Activated CD8-positive, alpha-beta memory T cell treated with anti-CD3 and anti-CD28 coated beads, Interleukin-2, amount 10 ng/mL, durations not matched to agents 7 days and 5 days (primary cell): Measurements from ENCODE around the gene TSSK3. TPM values are rescaled to one million over a fixed set of nuclear protein-coding genes. Genes with fewer than 3 reads are reported as not detected.

Experiments used
- ATAC-seq: fragments of 150-1000 bp; cut with Tn5 transposase; one replicate; pipeline ENCODE4 v1.10.0; 2021; ENCODE audit warnings: moderate library complexity
- CTCF ChIA-PET: fragments of 350-600 bp; sonication (Branson Sonifier 250); formaldehyde crosslinking; loops from one replicate; lab custom pipeline; 2021; ENCODE audit warnings: antibody characterized with exemption; lab: Charles Lee
- DNase-seq: peaks from one replicate; pipeline ENCODE4 v3.0.0-alpha.2; 2020
- H3K27ac Mint-ChIP-seq: one replicate; pipeline ENCODE4 v1.8.0; 2021; ENCODE audit warnings: mild to moderate bottlenecking, mixed read lengths
- H3K27me3 Mint-ChIP-seq: one replicate; pipeline ENCODE4 v1.8.0; 2021; ENCODE audit warnings: mixed read lengths
- H3K36me3 Mint-ChIP-seq: one replicate; pipeline ENCODE4 v1.8.0; 2021; ENCODE audit warnings: mild to moderate bottlenecking, mixed read lengths
- H3K4me1 Mint-ChIP-seq: one replicate; pipeline ENCODE4 v1.8.0; 2021; ENCODE audit warnings: mixed read lengths
- H3K4me3 Mint-ChIP-seq: one replicate; pipeline ENCODE4 v1.8.0; 2021; ENCODE audit warnings: mild to moderate bottlenecking, moderate library complexity, mixed read lengths
- H3K9me3 Mint-ChIP-seq: one replicate; pipeline ENCODE4 v1.8.0; 2022; ENCODE audit warnings: low read depth, mixed read lengths
- total RNA-seq, 2 experiments: library from RNA; stranded (reverse); gene quantifications; one replicate each; pipeline ENCODE4 v1.2.3, GENCODE V29; 2021

The TSSK3 gene
- total RNA-seq, result under 1 TPM; 0.70 TPM

- DNase-seq (no peak), ATAC-seq (no peak)
- peaks cover 14% of the 10 kb centered on the region for H3K4me1 Mint-ChIP-seq
- CTCF ChIA-PET, result interaction anchor here (1.0 to 1.8 kb wide), 2 partner anchors 10 to 114 kb away, joined by 3 to 5 read pairs; no protein-coding TSS in a partner anchor
- H3K27me3 Mint-ChIP-seq, result peaks cover 7% of the 10 kb centered on the region
- H3K4me3 Mint-ChIP-seq, result no peak within 1 kb of the TSS
- peaks cover 5% of the 10 kb centered on the region for H3K36me3 Mint-ChIP-seq
- H3K9me3 Mint-ChIP-seq, result no peaks in the 10 kb centered on the region
- H3K27ac Mint-ChIP-seq, result no peak within 1 kb of the TSS
Measured at GRCh38 chr1:32362474-32363313, at the start of gene TSSK3, which contains the start of gene FAM229A. Gene TSSK3, plus strand, starts transcription at chr1:32362539. Its CDS starts 163 bp downstream, at chr1:32362702. Gene FAM229A, minus strand, starts transcription at chr1:32362485. Its CDS starts 394 bp downstream, at chr1:32362091.

- no peaks in the 10 kb centered on the region for H3K9me3 Mint-ChIP-seq
- peaks cover 27% of the 10 kb centered on the region for H3K4me1 Mint-ChIP-seq
- no peak for DNase-seq
- H3K27ac Mint-ChIP-seq, result peak overlapping the region; percentile 6
- no peaks in the 10 kb centered on the region for H3K27me3 Mint-ChIP-seq
- CTCF ChIA-PET, result interaction anchor here (0.6 kb wide), 1 partner anchor 145 kb away, joined by 3 read pairs; no protein-coding TSS in a partner anchor
- no peak for ATAC-seq
- peaks cover 26% of the 10 kb centered on the region for H3K36me3 Mint-ChIP-seq
- H3K4me3 Mint-ChIP-seq, result no peak overlapping the region
Measured at GRCh38 chr1:32316903-32317277, 45.4 kb upstream of the TSSK3 start.

GRCh38 chr1:32318127-32318869 is 44.0 kb upstream of the TSSK3 start:
- Mint-ChIP-seq H3K9me3 (no peaks in the 10 kb centered on the region), H3K4me1 (peaks cover 37% of the 10 kb centered on the region), H3K36me3 (peaks cover 28% of the 10 kb centered on the region), H3K27ac (no peak overlapping the region), H3K27me3 (no peaks in the 10 kb centered on the region), H3K4me3 (no peak overlapping the region)
- DNase-seq, result no peak
- no peak for ATAC-seq
- CTCF ChIA-PET, result no interaction called here

GRCh38 chr1:32321712-32322291 is 40.5 kb upstream of the TSSK3 start:
- DNase-seq (no peak), ATAC-seq (peak; percentile 75)
- peaks cover 37% of the 10 kb centered on the region for H3K4me1 Mint-ChIP-seq
- CTCF ChIA-PET, result interaction anchor here (0.9 to 3.5 kb wide), 11 partner anchors 9 to 213 kb away, joined by 3 to 27 read pairs (median 4); partner anchors contain the start of genes BSDC1 and MARCKSL1
- no peaks in the 10 kb centered on the region for H3K27me3 Mint-ChIP-seq
- H3K36me3 Mint-ChIP-seq, result peaks cover 36% of the 10 kb centered on the region
- H3K27ac Mint-ChIP-seq, result peak overlapping the region; percentile 78
- H3K9me3 Mint-ChIP-seq, result no peaks in the 10 kb centered on the region
- H3K4me3 Mint-ChIP-seq, result no peak overlapping the region

- ATAC-seq, result no peak
- Mint-ChIP-seq H3K4me3 (no peak overlapping the region), H3K9me3 (no peaks in the 10 kb centered on the region), H3K27ac (no peak overlapping the region), H3K27me3 (no peaks in the 10 kb centered on the region), H3K36me3 (peaks cover 64% of the 10 kb centered on the region), H3K4me1 (peaks cover 19% of the 10 kb centered on the region)
- no peak for DNase-seq
- CTCF ChIA-PET, result no interaction called here
Measured at GRCh38 chr1:32327204-32327603, 35.1 kb upstream of the TSSK3 start.

GRCh38 chr1:32329931-32330466 is 32.3 kb upstream of the TSSK3 start:
- DNase-seq (no peak), ATAC-seq (no peak)
- H3K27ac Mint-ChIP-seq, result no peak overlapping the region
- no peak overlapping the region for H3K4me3 Mint-ChIP-seq
- CTCF ChIA-PET, result no interaction called here
- no peaks in the 10 kb centered on the region for H3K27me3 Mint-ChIP-seq
- H3K9me3 Mint-ChIP-seq, result no peaks in the 10 kb centered on the region
- H3K36me3 Mint-ChIP-seq, result peaks cover 59% of the 10 kb centered on the region
- H3K4me1 Mint-ChIP-seq, result peaks cover 10% of the 10 kb centered on the region

- ATAC-seq (no peak), DNase-seq (no peak)
- Mint-ChIP-seq H3K36me3 (peaks cover 53% of the 10 kb centered on the region), H3K27ac (no peak overlapping the region), H3K4me1 (peaks cover 11% of the 10 kb centered on the region), H3K27me3 (no peaks in the 10 kb centered on the region), H3K9me3 (no peaks in the 10 kb centered on the region), H3K4me3 (no peak overlapping the region)
- CTCF ChIA-PET, result interaction anchor here (1.5 kb wide), 1 partner anchor 9 kb away, joined by 4 read pairs; no protein-coding TSS in a partner anchor
Measured at GRCh38 chr1:32330558-32331151, 31.7 kb upstream of the TSSK3 start.

- peaks cover 51% of the 10 kb centered on the region for H3K36me3 Mint-ChIP-seq
Measured at GRCh38 chr1:32331549-32331948, 30.8 kb upstream of the TSSK3 start.

GRCh38 chr1:32332290-32333079 is 29.9 kb upstream of the TSSK3 start:
- DNase-seq, result no peak
- no peak for ATAC-seq
- H3K27ac Mint-ChIP-seq, result no peak overlapping the region
- H3K4me1 Mint-ChIP-seq, result peaks cover 22% of the 10 kb centered on the region
- H3K27me3 Mint-ChIP-seq, result no peaks in the 10 kb centered on the region
- H3K36me3 Mint-ChIP-seq, result peaks cover 46% of the 10 kb centered on the region
- H3K4me3 Mint-ChIP-seq, result no peak overlapping the region
- CTCF ChIA-PET, result interaction anchor here (0.8 to 1.7 kb wide), 4 partner anchors 12 to 116 kb away, joined by 3 to 6 read pairs (median 4); partner anchors contain the start of gene BSDC1
- no peaks in the 10 kb centered on the region for H3K9me3 Mint-ChIP-seq

More at GRCh38 chr1:32331549-32331948, 30.8 kb upstream of the TSSK3 start:
- CTCF ChIA-PET, result interaction anchor here (1.5 kb wide), 1 partner anchor 10 kb away, joined by 4 read pairs; no protein-coding TSS in a partner anchor
- no peak overlapping the region for H3K27ac Mint-ChIP-seq
- H3K4me3 Mint-ChIP-seq, result no peak overlapping the region
- no peaks in the 10 kb centered on the region for H3K9me3 Mint-ChIP-seq
- no peaks in the 10 kb centered on the region for H3K27me3 Mint-ChIP-seq
- peaks cover 14% of the 10 kb centered on the region for H3K4me1 Mint-ChIP-seq
- ATAC-seq (no peak), DNase-seq (no peak)

GRCh38 chr1:32333251-32333963 is 28.9 kb upstream of the TSSK3 start:
- no peak overlapping the region for H3K27ac Mint-ChIP-seq
- peaks cover 29% of the 10 kb centered on the region for H3K4me1 Mint-ChIP-seq
- no peak overlapping the region for H3K4me3 Mint-ChIP-seq
- H3K36me3 Mint-ChIP-seq, result peaks cover 39% of the 10 kb centered on the region
- DNase-seq, result no peak
- no peak for ATAC-seq
- CTCF ChIA-PET, result interaction anchor here (0.8 to 4.6 kb wide), 9 partner anchors 13 to 128 kb away, joined by 3 to 27 read pairs (median 4); partner anchors contain the start of genes BSDC1 and IQCC
- H3K9me3 Mint-ChIP-seq, result no peaks in the 10 kb centered on the region
- no peaks in the 10 kb centered on the region for H3K27me3 Mint-ChIP-seq

GRCh38 chr1:32334274-32334861 is 28.0 kb upstream of the TSSK3 start:
- Mint-ChIP-seq H3K9me3 (no peaks in the 10 kb centered on the region), H3K36me3 (peaks cover 30% of the 10 kb centered on the region), H3K4me1 (peaks cover 34% of the 10 kb centered on the region), H3K27me3 (no peaks in the 10 kb centered on the region), H3K4me3 (peak overlapping the region; percentile 25), H3K27ac (no peak overlapping the region)
- DNase-seq, result no peak
- ATAC-seq, result no peak
- CTCF ChIA-PET, result interaction anchor here (0.5 to 4.6 kb wide), 6 partner anchors 14 to 205 kb away, joined by 3 to 27 read pairs (median 4); partner anchors contain the start of gene IQCC
